22Rv1 (cell line): ENCODE data around the gene FBXO7.
"Not testable (repeated sequence)": the region's sequence is repeated elsewhere in the genome, so short reads cannot be mapped to it uniquely, and the experiment has no call there.

Experiments
- H3K27ac ChIP-seq: fragments of 450-650 bp; 2 replicates; pipeline ENCODE4 v1.5.1; 2017
- ZFX ChIP-seq: fragments of 450-650 bp; IDR thresholded peaks from 2 replicates; pipeline ENCODE4 v1.6.1; 2017; ENCODE audit warnings: antibody characterized with exemption, borderline replicate concordance
- TF ChIP-seq, protein P1 (sequence below): fragments of 450-650 bp; IDR thresholded peaks from 2 replicates; pipeline ENCODE4 v1.5.1; 2017; ENCODE audit warnings: mild to moderate bottlenecking

Gene FBXO7

DNA sequence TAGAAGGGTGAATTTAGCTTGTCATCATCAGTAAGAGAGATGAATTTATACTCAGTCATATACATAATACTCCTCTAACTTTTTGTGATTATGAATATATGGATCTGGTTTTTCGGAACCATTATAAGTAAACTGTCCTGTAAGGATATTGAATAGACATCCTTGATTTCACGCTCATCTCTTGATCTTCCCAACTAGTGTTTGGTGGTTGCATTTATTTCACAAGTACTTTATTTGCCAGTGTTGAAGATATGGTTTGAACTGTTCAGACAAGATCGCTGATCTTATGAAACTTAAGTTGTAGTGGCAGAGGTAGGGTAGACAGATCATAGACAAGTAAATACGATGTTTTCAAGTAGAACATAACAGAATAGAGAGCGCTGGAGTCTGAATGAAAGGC, 3.0 kb downstream of the FBXO7 start:
- TF ChIP-seq, protein P1, sequence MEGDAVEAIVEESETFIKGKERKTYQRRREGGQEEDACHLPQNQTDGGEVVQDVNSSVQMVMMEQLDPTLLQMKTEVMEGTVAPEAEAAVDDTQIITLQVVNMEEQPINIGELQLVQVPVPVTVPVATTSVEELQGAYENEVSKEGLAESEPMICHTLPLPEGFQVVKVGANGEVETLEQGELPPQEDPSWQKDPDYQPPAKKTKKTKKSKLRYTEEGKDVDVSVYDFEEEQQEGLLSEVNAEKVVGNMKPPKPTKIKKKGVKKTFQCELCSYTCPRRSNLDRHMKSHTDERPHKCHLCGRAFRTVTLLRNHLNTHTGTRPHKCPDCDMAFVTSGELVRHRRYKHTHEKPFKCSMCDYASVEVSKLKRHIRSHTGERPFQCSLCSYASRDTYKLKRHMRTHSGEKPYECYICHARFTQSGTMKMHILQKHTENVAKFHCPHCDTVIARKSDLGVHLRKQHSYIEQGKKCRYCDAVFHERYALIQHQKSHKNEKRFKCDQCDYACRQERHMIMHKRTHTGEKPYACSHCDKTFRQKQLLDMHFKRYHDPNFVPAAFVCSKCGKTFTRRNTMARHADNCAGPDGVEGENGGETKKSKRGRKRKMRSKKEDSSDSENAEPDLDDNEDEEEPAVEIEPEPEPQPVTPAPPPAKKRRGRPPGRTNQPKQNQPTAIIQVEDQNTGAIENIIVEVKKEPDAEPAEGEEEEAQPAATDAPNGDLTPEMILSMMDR, result no peak
- TF ChIP-seq ZFX, result no peak
- no peak overlapping the region for H3K27ac ChIP-seq

- H3K27ac ChIP-seq, result not testable (repeated sequence)
Measured at GRCh38 chr22:32478552-32478951, 3.9 kb downstream of the FBXO7 start.

DNA sequence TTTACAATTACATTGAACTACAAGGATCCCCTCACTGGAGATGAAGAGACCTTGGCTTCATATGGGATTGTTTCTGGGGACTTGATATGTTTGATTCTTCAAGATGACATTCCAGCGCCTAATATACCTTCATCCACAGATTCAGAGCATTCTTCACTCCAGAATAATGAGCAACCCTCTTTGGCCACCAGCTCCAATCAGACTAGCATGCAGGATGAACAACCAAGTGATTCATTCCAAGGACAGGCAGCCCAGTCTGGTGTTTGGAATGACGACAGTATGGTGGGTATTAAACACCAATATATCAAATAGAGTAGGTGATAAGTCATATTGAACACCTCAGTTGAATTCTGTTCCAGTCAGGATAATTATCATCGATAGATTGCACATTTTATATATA, 4.4 kb downstream of the FBXO7 start:
- H3K27ac ChIP-seq, result no peak overlapping the region
- TF ChIP-seq, protein P1, result no peak

GRCh38 chr22:32480238-32480637, 5.6 kb downstream of the FBXO7 start:
- TF ChIP-seq, protein P1, result no peak
- no peak for TF ChIP-seq ZFX
- H3K27ac ChIP-seq, result no peak overlapping the region

GRCh38 chr22:32482708-32483107, 8.1 kb downstream of the FBXO7 start:
- H3K27ac ChIP-seq, result no peak overlapping the region
- no peak for TF ChIP-seq ZFX
- TF ChIP-seq, protein P1, result no peak

DNA sequence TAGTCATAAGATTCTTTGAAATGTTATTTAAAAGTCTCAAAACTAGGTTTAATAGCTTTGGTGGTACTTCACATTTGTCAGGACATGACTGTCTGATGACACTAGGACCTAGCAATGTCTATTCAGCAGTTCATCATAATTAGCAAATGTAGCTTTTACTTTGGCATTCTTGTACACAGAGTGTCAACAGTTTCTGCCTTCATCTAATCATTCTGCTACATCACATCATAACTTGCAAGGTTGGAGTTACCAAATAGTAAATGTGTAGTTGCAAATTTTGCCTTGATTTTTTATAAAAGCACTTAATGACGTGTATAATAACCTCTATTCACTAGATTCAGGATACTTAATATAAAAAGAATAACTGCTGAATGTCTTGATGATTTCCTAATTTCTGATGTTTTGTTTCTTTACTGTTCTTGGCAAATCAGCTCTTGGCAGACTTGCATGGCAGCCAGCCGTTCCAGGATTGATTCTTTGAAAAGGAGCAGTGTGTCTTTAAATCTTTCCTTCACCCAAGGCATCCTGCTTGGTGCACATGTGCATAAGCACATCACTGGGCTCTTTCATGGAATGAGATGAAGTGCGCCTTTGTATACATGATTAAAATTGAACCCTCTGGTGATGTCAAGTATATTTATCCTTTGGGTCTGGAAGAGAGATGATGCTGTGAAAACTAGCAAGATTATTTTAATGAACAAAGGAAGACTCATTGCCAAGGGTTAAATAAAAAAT, 12.2 kb downstream of the FBXO7 start:
- no peak for TF ChIP-seq ZFX
- TF ChIP-seq, protein P1, result no peak
- H3K27ac ChIP-seq, result no peak overlapping the region

DNA sequence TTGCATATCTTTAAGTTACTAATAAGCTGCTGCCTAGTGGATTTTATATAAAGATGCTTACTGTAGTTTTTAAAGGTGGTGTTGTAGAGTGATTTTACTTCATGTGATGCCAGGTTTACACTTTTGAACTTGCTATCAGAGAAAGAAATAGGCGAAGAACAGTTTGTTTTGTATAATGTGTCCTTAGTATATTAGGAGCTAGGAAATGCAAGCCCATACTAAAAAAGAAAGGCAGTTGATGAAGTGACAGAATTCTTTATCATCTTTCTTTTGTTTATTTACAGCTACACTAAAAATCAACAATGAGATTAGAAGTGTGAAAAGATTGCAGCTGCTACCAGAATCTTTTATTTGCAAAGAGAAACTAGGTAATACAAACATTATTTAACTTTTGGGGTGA, 12.8 kb downstream of the FBXO7 start:
- H3K27ac ChIP-seq, result no peak overlapping the region
- TF ChIP-seq ZFX, result no peak
- TF ChIP-seq, protein P1, result no peak

GRCh38 chr22:32489377-32489776, 14.8 kb downstream of the FBXO7 start:
- no peak for TF ChIP-seq ZFX
- TF ChIP-seq, protein P1, result no peak
- no peak overlapping the region for H3K27ac ChIP-seq
